GM19438 (cell line): Measurements from ENCODE around the gene TMEM128.
"Not testable (repeated sequence)": the region's sequence is repeated elsewhere in the genome, so short reads cannot be mapped to it uniquely, and the experiment has no call there.

ENCODE experiments used
- ATAC-seq: cut with Tn5 transposase; IDR thresholded peaks from one replicate; pipeline ENCODE4 v1.9.1; 2021; ENCODE audit warnings: low read depth; ENCODE audit not compliant: unreplicated experiment

Gene TMEM128

GRCh38 chr4:4202510-4202909 is 45.5 kb downstream of the TMEM128 start:
- no peak for ATAC-seq

DNA sequence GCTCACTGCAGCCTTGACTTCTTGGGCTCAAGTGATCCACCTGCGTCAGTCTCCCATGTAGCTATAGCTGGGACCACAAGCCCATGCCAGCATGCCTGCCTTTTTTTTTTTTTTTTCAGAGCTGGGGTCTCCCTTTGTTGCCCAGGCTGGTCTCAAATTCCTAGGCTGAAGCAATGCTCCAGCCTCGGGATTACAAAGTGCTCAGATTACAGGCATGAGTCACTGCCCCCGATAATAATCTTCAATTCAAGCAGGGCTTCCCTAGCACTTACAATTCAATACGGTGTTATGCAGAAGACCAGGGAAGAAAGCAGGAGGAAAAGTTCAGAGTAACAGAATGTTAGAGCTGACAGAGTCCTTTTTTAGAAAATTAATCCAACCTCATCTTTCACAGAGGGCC is 47.4 kb downstream of the TMEM128 start:
- ATAC-seq: no peak

DNA sequence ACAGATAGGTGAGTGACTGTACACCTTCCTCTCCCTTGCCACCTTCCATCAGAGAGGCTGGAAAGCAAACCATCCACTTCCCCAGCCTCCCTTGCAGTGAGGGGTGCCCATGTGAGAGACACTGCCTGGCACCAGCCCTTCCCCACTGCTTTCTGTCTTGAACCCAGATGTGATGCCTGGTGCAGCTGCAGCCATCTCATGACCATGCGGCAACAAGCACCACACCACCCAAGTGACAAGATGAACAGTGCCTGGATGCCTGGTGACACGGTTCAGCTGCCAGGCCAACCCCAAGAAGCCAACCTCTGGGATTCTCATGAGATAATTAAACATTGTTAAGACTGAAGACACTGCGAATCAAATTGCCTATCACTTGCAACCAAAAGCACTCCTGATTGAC is 52.7 kb downstream of the TMEM128 start:
- no peak for ATAC-seq

DNA sequence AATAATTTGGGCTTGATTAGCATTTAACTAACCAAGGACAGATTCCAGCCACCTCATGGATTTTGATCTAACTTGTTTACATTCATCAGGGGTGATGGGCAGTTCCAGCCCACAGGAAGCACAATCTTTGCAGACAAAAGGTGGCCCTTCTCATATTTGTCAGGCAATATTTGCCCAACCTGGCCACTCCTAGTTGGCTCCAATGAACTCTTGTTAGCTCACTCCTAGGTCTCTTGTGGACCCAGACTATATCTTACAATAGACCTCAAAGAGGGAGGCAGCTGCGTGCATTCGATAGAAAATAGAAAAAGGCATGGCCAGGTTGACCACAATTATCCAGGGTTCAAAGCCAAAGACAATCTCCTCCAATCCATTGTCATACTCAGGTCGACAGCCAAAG is 59.5 kb downstream of the TMEM128 start:
- not testable (repeated sequence) for ATAC-seq
